Chondrocyte (in vitro differentiated cells): ENCODE data around the gene DDX18. TPM values are rescaled to one million over a fixed set of nuclear protein-coding genes. Genes with fewer than 3 reads are reported as not detected.

Experiments
- DNase-seq: peaks from one replicate; pipeline ENCODE4 v3.0.0; 2021; ENCODE audit warnings: mixed read lengths, low spot score
- H3K27ac Mint-ChIP-seq: one replicate; pipeline ENCODE4 v1.8.0; 2021; ENCODE audit warnings: mild to moderate bottlenecking, moderate library complexity, mixed read lengths; ENCODE audit not compliant: unreplicated experiment
- H3K27me3 Mint-ChIP-seq: 2 replicates; pipeline ENCODE4 v1.8.0; 2021; ENCODE audit warnings: low read depth, mixed read lengths
- H3K36me3 Mint-ChIP-seq: 2 replicates; pipeline ENCODE4 v1.8.0; 2021; ENCODE audit warnings: low read depth, mixed read lengths
- H3K4me1 Mint-ChIP-seq: 2 replicates; pipeline ENCODE4 v1.8.0; 2021; ENCODE audit warnings: low read depth, mild to moderate bottlenecking, mixed read lengths
- H3K4me3 Mint-ChIP-seq: one replicate; pipeline ENCODE4 v1.8.0; 2021; ENCODE audit warnings: mild to moderate bottlenecking, moderate library complexity, mixed read lengths; ENCODE audit not compliant: unreplicated experiment
- H3K9me3 Mint-ChIP-seq: 2 replicates; pipeline ENCODE4 v1.8.0; 2021; ENCODE audit warnings: low read depth, mixed read lengths
- CTCF ChIP-seq: fragments of 200-600 bp; sonication (generic); IDR thresholded peaks from 2 replicates; pipeline ENCODE4 v1.5.0; 2021; ENCODE audit warnings: antibody characterized with exemption, mild to moderate bottlenecking, moderate library complexity
- total RNA-seq: library from RNA; stranded (reverse); gene quantifications from 3 replicates; pipeline ENCODE4 v1.2.1, GENCODE V29; 2021

Gene DDX18
- total RNA-seq, 1 donor from 2014 or later = 43.2 TPM

- no peak for TF ChIP-seq CTCF
- Mint-ChIP-seq H3K4me3 (no peak overlapping the region), H3K27me3 (peaks cover under 1% of the 10 kb centered on the region), H3K27ac (peak overlapping the region; percentile 68), H3K36me3 (no peaks in the 10 kb centered on the region), H3K4me1 (peaks cover 10% of the 10 kb centered on the region), H3K9me3 (peaks cover 5% of the 10 kb centered on the region)
- no peak for DNase-seq
Measured at GRCh38 chr2:117856415-117857210, 42.1 kb downstream of the DDX18 start.

GRCh38 chr2:117858336-117858735, 43.8 kb downstream of the DDX18 start:
- peaks cover 12% of the 10 kb centered on the region for H3K9me3 Mint-ChIP-seq
- H3K27me3 Mint-ChIP-seq = no peaks in the 10 kb centered on the region
- no peak for DNase-seq
- H3K36me3 Mint-ChIP-seq = no peaks in the 10 kb centered on the region
- H3K4me3 Mint-ChIP-seq = no peak overlapping the region
- TF ChIP-seq CTCF = no peak
- H3K27ac Mint-ChIP-seq = no peak overlapping the region
- peaks cover 10% of the 10 kb centered on the region for H3K4me1 Mint-ChIP-seq

- Mint-ChIP-seq H3K4me1 (peaks cover 10% of the 10 kb centered on the region), H3K27me3 (no peaks in the 10 kb centered on the region), H3K27ac (no peak overlapping the region), H3K9me3 (peaks cover 12% of the 10 kb centered on the region), H3K4me3 (no peak overlapping the region), H3K36me3 (no peaks in the 10 kb centered on the region)
- DNase-seq = no peak
- no peak for TF ChIP-seq CTCF
Measured at GRCh38 chr2:117858892-117859531, 44.5 kb downstream of the DDX18 start.

GRCh38 chr2:117859532-117859911, 45.0 kb downstream of the DDX18 start:
- Mint-ChIP-seq H3K27me3 (no peaks in the 10 kb centered on the region), H3K36me3 (no peaks in the 10 kb centered on the region), H3K9me3 (peaks cover 12% of the 10 kb centered on the region), H3K4me3 (no peak overlapping the region), H3K4me1 (peaks cover 10% of the 10 kb centered on the region), H3K27ac (no peak overlapping the region)
- TF ChIP-seq CTCF = no peak
- DNase-seq = no peak

- H3K4me1 Mint-ChIP-seq = peaks cover 10% of the 10 kb centered on the region
- TF ChIP-seq CTCF = no peak
- no peak overlapping the region for H3K27ac Mint-ChIP-seq
- peaks cover 12% of the 10 kb centered on the region for H3K9me3 Mint-ChIP-seq
- no peaks in the 10 kb centered on the region for H3K27me3 Mint-ChIP-seq
- no peak for DNase-seq
- H3K4me3 Mint-ChIP-seq = no peak overlapping the region
- no peaks in the 10 kb centered on the region for H3K36me3 Mint-ChIP-seq
Measured at GRCh38 chr2:117859924-117860647, 45.6 kb downstream of the DDX18 start.
